ENCODE results near the gene FAM50A.

The FAM50A gene

DNA sequence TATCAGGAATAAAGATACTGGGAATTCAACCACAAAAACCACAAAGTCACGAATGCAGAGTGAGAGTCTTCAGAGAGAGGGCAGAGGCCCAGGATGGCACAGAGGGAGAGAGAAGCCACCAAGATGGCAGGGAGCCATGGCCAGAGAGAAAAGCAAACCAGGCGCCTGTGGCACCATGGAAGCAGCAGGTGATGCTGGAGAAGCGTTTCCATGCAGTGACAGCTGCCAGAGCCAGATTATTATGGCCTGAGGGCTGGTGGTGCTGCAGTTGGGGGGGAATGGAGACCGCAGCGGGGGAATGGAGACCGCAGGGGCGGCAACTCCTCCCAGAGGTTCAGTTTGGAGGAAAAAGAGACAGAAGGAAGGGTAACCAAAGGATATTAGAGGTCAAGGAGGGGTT is 26.8 kb upstream of the FAM50A start:
- H3K4me1 ChIP-seq (ENCODE audit: control insufficient read depth in 1 of 2, insufficient read depth in 2 of 2, low read length in 2 of 2): peaks cover 4 to 8% of the 10 kb centered on the region in 2 donors
- no peaks in the 10 kb centered on the region for H3K27me3 ChIP-seq (ENCODE audit: control insufficient read depth in 1 of 2, insufficient read depth in 2 of 2, low read length in 2 of 2)
- no peak overlapping the region for H3K9ac ChIP-seq (ENCODE audit: low read depth in 1 of 2, low read length in 2 of 2)
- H3K36me3 ChIP-seq (ENCODE audit: control insufficient read depth in 1 of 2, insufficient read depth in 2 of 2, low read length in 2 of 2): no peaks in the 10 kb centered on the region
- no peaks in the 10 kb centered on the region for H3K9me3 ChIP-seq (ENCODE audit: control insufficient read depth in 1 of 2, low read length in 2 of 2)
- H3K27ac ChIP-seq (ENCODE audit: low read depth, low read length): no peak overlapping the region
- H3K4me3 ChIP-seq (ENCODE audit: low read depth in 1 of 2, low read length in 2 of 2): no peak overlapping the region

DNA sequence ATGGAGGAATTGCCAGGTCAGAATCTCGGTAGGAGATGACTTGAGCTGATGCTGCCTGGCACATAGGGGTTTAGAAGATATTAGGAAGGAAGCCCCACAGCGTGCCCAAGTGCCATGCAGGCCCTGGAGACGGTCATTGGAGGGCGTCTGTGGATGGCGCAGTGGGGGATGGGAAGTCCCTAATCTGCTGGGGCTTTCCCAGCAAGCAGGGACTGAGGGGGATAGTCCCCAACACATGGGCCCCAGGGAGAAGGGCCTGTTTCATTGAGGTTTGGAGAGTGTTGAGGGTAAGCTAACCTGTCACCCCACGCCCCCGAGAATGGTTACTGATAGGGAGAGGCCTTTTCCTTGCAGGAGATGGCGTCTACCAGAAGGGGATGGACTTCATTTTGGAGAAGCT is 24.8 kb upstream of the FAM50A start:
- Histone ChIP-seq H3K27me3 (ENCODE audit: control insufficient read depth in 1 of 2, insufficient read depth in 2 of 2, low read length in 2 of 2) (no peaks in the 10 kb centered on the region), H3K9me3 (ENCODE audit: control insufficient read depth in 1 of 2, low read length in 2 of 2) (no peaks in the 10 kb centered on the region), H3K27ac (ENCODE audit: low read depth, low read length) (no peak overlapping the region), H3K9ac (ENCODE audit: low read depth in 1 of 2, low read length in 2 of 2) (no peak overlapping the region), H3K4me1 (ENCODE audit: control insufficient read depth in 1 of 2, insufficient read depth in 2 of 2, low read length in 2 of 2) (no peaks in the 10 kb centered on the region), H3K36me3 (ENCODE audit: control insufficient read depth in 1 of 2, insufficient read depth in 2 of 2, low read length in 2 of 2) (no peaks in the 10 kb centered on the region), H3K4me3 (ENCODE audit: low read depth in 1 of 2, low read length in 2 of 2) (no peak overlapping the region)

- Histone ChIP-seq H3K9me3 (ENCODE audit: control insufficient read depth in 1 of 2, low read length in 2 of 2) (no peaks in the 10 kb centered on the region), H3K4me1 (ENCODE audit: control insufficient read depth in 1 of 2, insufficient read depth in 2 of 2, low read length in 2 of 2) (no peaks in the 10 kb centered on the region), H3K36me3 (ENCODE audit: control insufficient read depth in 1 of 2, insufficient read depth in 2 of 2, low read length in 2 of 2) (no peaks in the 10 kb centered on the region), H3K9ac (ENCODE audit: low read depth in 1 of 2, low read length in 2 of 2) (no peak overlapping the region), H3K4me3 (ENCODE audit: low read depth in 1 of 2, low read length in 2 of 2) (no peak overlapping the region), H3K27me3 (ENCODE audit: control insufficient read depth in 1 of 2, insufficient read depth in 2 of 2, low read length in 2 of 2) (no peaks in the 10 kb centered on the region), H3K27ac (ENCODE audit: low read depth, low read length) (no peak overlapping the region)
Observed at GRCh38 chrX:154419688-154420401, 24.1 kb upstream of the FAM50A start.

DNA sequence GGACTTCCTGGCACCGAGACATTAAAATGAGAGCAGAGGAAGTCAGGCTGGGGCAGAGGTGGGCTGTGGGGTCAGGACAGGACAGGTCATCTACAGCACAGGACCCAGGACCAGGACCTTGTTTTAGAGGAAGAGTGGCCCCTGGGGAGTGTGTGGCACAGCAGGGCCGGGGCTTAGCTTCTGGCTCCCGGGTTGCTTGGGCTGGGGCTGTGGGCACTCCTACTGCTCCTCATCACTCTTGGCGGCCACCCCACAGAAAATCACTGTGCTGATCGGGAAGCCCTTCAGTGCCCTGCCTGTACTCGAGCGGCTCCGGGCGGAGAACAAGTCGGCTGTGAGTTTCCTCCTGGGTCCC is 23.6 kb upstream of the FAM50A start:
- Histone ChIP-seq H3K27ac (ENCODE audit: low read depth, low read length) (no peak overlapping the region), H3K4me1 (ENCODE audit: control insufficient read depth in 1 of 2, insufficient read depth in 2 of 2, low read length in 2 of 2) (no peaks in the 10 kb centered on the region), H3K9ac (ENCODE audit: low read depth in 1 of 2, low read length in 2 of 2) (no peak overlapping the region), H3K27me3 (ENCODE audit: control insufficient read depth in 1 of 2, insufficient read depth in 2 of 2, low read length in 2 of 2) (no peaks in the 10 kb centered on the region), H3K4me3 (ENCODE audit: low read depth in 1 of 2, low read length in 2 of 2) (no peak overlapping the region), H3K36me3 (ENCODE audit: control insufficient read depth in 1 of 2, insufficient read depth in 2 of 2, low read length in 2 of 2) (no peaks in the 10 kb centered on the region), H3K9me3 (ENCODE audit: control insufficient read depth in 1 of 2, low read length in 2 of 2) (no peaks in the 10 kb centered on the region)

GRCh38 chrX:154426916-154427770 is 16.8 kb upstream of the FAM50A start:
- Histone ChIP-seq H3K4me1 (ENCODE audit: control insufficient read depth in 1 of 2, insufficient read depth in 2 of 2, low read length in 2 of 2) (peaks cover 17 to 20% of the 10 kb centered on the region in 2 donors), H3K27ac (ENCODE audit: low read depth, low read length) (no peak overlapping the region), H3K27me3 (ENCODE audit: control insufficient read depth in 1 of 2, insufficient read depth in 2 of 2, low read length in 2 of 2) (no peaks in the 10 kb centered on the region), H3K9ac (ENCODE audit: low read depth in 1 of 2, low read length in 2 of 2) (no peak overlapping the region), H3K9me3 (ENCODE audit: control insufficient read depth in 1 of 2, low read length in 2 of 2) (no peaks in the 10 kb centered on the region), H3K4me3 (ENCODE audit: low read depth in 1 of 2, low read length in 2 of 2) (no peak overlapping the region), H3K36me3 (ENCODE audit: control insufficient read depth in 1 of 2, insufficient read depth in 2 of 2, low read length in 2 of 2) (peaks cover under 1 to 4% of the 10 kb centered on the region in 2 donors)

DNA sequence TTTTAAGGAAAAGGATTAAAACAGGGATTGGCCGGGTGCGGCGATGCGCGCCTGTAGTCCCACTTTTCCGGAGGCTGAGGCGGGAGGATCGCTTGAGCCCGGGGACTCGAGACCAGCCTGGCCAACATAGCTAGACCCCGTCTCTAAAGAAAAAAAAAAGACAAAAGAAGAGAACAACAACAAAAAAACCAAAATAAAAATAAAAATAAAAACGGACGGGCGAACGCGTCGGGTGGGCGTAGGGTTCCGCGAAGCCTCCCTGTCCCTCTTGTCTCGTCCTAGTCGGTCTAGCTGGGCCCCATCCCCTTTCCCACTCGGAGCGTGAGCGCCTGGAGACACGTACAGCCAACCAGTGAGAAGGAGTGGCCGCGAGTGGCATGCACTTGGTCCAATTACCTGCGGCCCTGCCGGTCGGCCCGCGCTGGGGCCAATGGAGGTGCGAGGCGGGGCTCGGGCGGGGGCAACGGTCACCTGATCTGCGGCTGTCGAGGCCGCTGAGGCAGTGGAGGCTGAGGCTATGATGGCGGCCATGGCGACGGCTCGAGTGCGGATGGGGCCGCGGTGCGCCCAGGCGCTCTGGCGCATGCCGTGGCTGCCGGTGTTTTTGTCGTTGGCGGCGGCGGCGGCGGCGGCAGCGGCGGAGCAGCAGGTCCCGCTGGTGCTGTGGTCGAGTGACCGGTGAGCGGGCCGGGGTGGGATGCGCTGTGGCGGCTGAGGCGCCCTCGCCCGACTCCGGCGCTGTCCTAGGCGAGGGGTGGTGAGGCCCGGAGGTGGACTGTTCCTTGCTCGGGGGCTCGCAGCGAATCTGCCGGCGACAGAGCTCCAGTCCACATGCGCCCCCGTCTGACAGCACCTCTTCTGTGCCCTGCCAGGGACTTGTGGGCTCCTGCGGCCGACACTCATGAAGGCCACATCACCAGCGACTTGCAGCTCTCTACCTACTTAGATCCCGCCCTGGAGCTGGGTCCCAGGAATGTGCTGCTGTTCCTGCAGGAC is 15.5 kb upstream of the FAM50A start, which contains the start of gene ATP6AP1:
Gene ATP6AP1, plus strand, starts transcription at position 502 of the 996 bp plus-strand sequence. Its CDS starts 16 bp downstream, at position 518.
- peak within 1 kb of the TSS; percentile 75 to 76 for H3K4me3 ChIP-seq (ENCODE audit: low read depth in 1 of 2, low read length in 2 of 2)
- no peaks in the 10 kb centered on the region for H3K9me3 ChIP-seq (ENCODE audit: control insufficient read depth in 1 of 2, low read length in 2 of 2)
- H3K27ac ChIP-seq (ENCODE audit: low read depth, low read length): peak within 1 kb of the TSS; percentile 81
- H3K27me3 ChIP-seq (ENCODE audit: control insufficient read depth in 1 of 2, insufficient read depth in 2 of 2, low read length in 2 of 2): no peaks in the 10 kb centered on the region
- H3K9ac ChIP-seq (ENCODE audit: low read depth in 1 of 2, low read length in 2 of 2): peak within 1 kb of the TSS; percentile 57 to 71
- peaks cover 4 to 13% of the 10 kb centered on the region in 2 donors for H3K36me3 ChIP-seq (ENCODE audit: control insufficient read depth in 1 of 2, insufficient read depth in 2 of 2, low read length in 2 of 2)
- peaks cover 17 to 20% of the 10 kb centered on the region in 2 donors for H3K4me1 ChIP-seq (ENCODE audit: control insufficient read depth in 1 of 2, insufficient read depth in 2 of 2, low read length in 2 of 2)

DNA sequence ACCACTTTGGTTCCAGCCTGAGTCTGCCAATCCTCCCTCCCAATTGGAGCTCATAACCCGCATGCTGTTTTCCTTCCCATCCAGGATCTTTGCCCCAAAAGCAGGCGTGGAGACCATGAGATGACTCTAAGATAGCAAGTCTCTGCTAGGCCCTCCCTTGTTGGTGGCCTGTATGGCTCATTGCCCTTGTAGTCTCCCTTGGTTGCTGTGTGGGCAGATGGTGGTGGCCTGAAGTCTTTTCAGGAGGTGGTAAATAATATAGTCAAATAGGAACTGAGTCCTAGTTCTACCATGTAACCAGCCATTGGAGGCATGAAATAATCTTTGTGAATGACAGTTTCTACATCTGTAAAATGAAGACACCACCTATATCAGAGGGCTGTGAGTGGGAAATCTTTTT is 14.2 kb upstream of the FAM50A start:
- Histone ChIP-seq H3K27me3 (ENCODE audit: control insufficient read depth in 1 of 2, insufficient read depth in 2 of 2, low read length in 2 of 2) (no peaks in the 10 kb centered on the region), H3K27ac (ENCODE audit: low read depth, low read length) (no peak overlapping the region), H3K36me3 (ENCODE audit: control insufficient read depth in 1 of 2, insufficient read depth in 2 of 2, low read length in 2 of 2) (peaks cover 4 to 23% of the 10 kb centered on the region in 2 donors), H3K4me1 (ENCODE audit: control insufficient read depth in 1 of 2, insufficient read depth in 2 of 2, low read length in 2 of 2) (peaks cover 17 to 20% of the 10 kb centered on the region in 2 donors), H3K9me3 (ENCODE audit: control insufficient read depth in 1 of 2, low read length in 2 of 2) (no peaks in the 10 kb centered on the region), H3K9ac (ENCODE audit: low read depth in 1 of 2, low read length in 2 of 2) (peak overlapping the region; percentile 43 to 71), H3K4me3 (ENCODE audit: low read depth in 1 of 2, low read length in 2 of 2) (peak overlapping the region; percentile 75 to 76)

- H3K27ac ChIP-seq (ENCODE audit: low read depth, low read length): no peak overlapping the region
Observed at GRCh38 chrX:154430479-154430878, 13.5 kb upstream of the FAM50A start.

DNA sequence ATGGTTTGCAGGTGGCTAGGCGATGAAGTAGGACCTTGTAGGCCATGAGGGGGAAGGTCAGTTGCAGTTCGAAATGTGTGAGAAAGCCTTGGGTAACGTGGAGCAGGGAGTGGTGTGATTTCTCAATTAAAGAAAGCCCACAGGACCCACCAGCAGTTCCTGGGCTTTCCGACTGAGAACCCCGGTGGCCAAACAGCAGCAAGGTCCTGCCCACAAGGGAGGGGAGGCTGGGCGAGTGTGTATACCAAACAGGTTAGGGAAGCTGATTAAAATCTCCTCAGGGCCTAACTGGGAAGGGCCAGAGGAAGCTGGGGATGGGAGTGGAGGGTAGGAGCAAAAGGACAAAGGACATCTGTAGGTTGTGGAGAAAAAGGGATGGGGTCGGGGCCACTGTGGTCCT is 13.0 kb upstream of the FAM50A start:
- H3K4me3 ChIP-seq (ENCODE audit: low read depth in 1 of 2, low read length in 2 of 2): no peak overlapping the region
- peaks cover 4 to 34% of the 10 kb centered on the region in 2 donors for H3K36me3 ChIP-seq (ENCODE audit: control insufficient read depth in 1 of 2, insufficient read depth in 2 of 2, low read length in 2 of 2)
- H3K9me3 ChIP-seq (ENCODE audit: control insufficient read depth in 1 of 2, low read length in 2 of 2): no peaks in the 10 kb centered on the region
- no peak overlapping the region for H3K27ac ChIP-seq (ENCODE audit: low read depth, low read length)
- H3K27me3 ChIP-seq (ENCODE audit: control insufficient read depth in 1 of 2, insufficient read depth in 2 of 2, low read length in 2 of 2): no peaks in the 10 kb centered on the region
- H3K9ac ChIP-seq (ENCODE audit: low read depth in 1 of 2, low read length in 2 of 2): peak overlapping the region in 1 of 2 donors; percentile 32
- H3K4me1 ChIP-seq (ENCODE audit: control insufficient read depth in 1 of 2, insufficient read depth in 2 of 2, low read length in 2 of 2): peaks cover 17 to 20% of the 10 kb centered on the region in 2 donors

More at GRCh38 chrX:154430479-154430878, 13.5 kb upstream of the FAM50A start:
- Histone ChIP-seq H3K36me3 (ENCODE audit: control insufficient read depth in 1 of 2, insufficient read depth in 2 of 2, low read length in 2 of 2) (peaks cover 4 to 31% of the 10 kb centered on the region in 2 donors), H3K27me3 (ENCODE audit: control insufficient read depth in 1 of 2, insufficient read depth in 2 of 2, low read length in 2 of 2) (no peaks in the 10 kb centered on the region), H3K9ac (ENCODE audit: low read depth in 1 of 2, low read length in 2 of 2) (peak overlapping the region in 1 of 2 donors; percentile 32), H3K4me3 (ENCODE audit: low read depth in 1 of 2, low read length in 2 of 2) (no peak overlapping the region), H3K4me1 (ENCODE audit: control insufficient read depth in 1 of 2, insufficient read depth in 2 of 2, low read length in 2 of 2) (peaks cover 17 to 20% of the 10 kb centered on the region in 2 donors), H3K9me3 (ENCODE audit: control insufficient read depth in 1 of 2, low read length in 2 of 2) (no peaks in the 10 kb centered on the region)
